Transverse colon (tissue), 4 donors: Measurements from ENCODE around the gene NFIC.

Experiments
- CTCF ChIP-seq, 5 experiments: fragments of 200-600 bp in 3 of 5; fragments of 450-650 bp in 2 of 5; sonication (generic) in 3 of 5; IDR thresholded peaks; 1 replicate in 2 of 5; 2 replicates in 3 of 5; pipeline ENCODE4 v1.5.1; 2016 to 2017; ENCODE audit warnings: antibody characterized with exemption in 5 of 5, inconsistent platforms in 3 of 5, mild to moderate bottlenecking in 2 of 5, moderate library complexity in 1 of 5
- EP300 ChIP-seq: sonication (generic); formaldehyde crosslinking; IDR thresholded peaks from one replicate; pipeline ENCODE4 v1.6.1; 2017; ENCODE audit warnings: antibody characterized with exemption, low read depth
- POLR2A ChIP-seq: fragments of 450-650 bp; IDR thresholded peaks from one replicate; pipeline ENCODE4 v1.6.1; 2016; ENCODE audit warnings: antibody characterized with exemption, mild to moderate bottlenecking, moderate library complexity
- POLR2AphosphoS5 ChIP-seq, 3 donors: sonication (generic); formaldehyde crosslinking; IDR thresholded peaks; one replicate each; pipeline ENCODE4 v1.6.1; 2016; ENCODE audit warnings: antibody characterized with exemption in 3 of 3

- TF ChIP-seq CTCF (IDR thresholded peaks at IDR 0.05), result no peak
- no peak for TF ChIP-seq POLR2AphosphoS5 (IDR thresholded peaks at IDR 0.05)
- TF ChIP-seq POLR2A, result no peak
- TF ChIP-seq EP300, result no peak
These were observed 20.4 kb upstream of the NFIC start for GRCh38 chr19:3345850-3346460.
